Keratinocyte (primary cell): Measurements from ENCODE around the gene MED31.

Experiments
- CTCF ChIP-seq, 3 experiments: IDR thresholded peaks in 1 of 3; conservative IDR thresholded peaks in 1 of 3; optimal IDR thresholded peaks in 1 of 3; 2 replicates in 2 of 3; 3 replicates in 1 of 3; pipeline versions ENCODE3 to v1.5.1; 2011; ENCODE audit warnings: low read length in 3 of 3, mild to moderate bottlenecking in 3 of 3, moderate library complexity in 2 of 3, control low read depth in 1 of 3, inconsistent platforms in 1 of 3; ENCODE audit not compliant: insufficient read depth in 2 of 3; ENCODE audit errors: extremely low read depth in 1 of 3
- EZH2 ChIP-seq: IDR thresholded peaks from one replicate; pipeline ENCODE4 v1.6.1; 2012; ENCODE audit warnings: inconsistent platforms, mild to moderate bottlenecking, low read length, moderate library complexity

- no peak for TF ChIP-seq CTCF (optimal IDR thresholded peaks at IDR 0.05 in 1 of 3, IDR thresholded peaks at IDR 0.05 in 1 of 3, conservative IDR thresholded peaks at IDR 0.05 in 1 of 3; ENCODE audit: extremely low read depth in 1 of 3, insufficient read depth in 2 of 3, low read length in 3 of 3)
- TF ChIP-seq EZH2: no peak
Measured at GRCh38 chr17:6682339-6682738, 30.9 kb upstream of the MED31 start.
